Muscle of back (tissue), 11 donors: Measurements from ENCODE around the gene MAN2C1. TPM values are rescaled to one million over a fixed set of nuclear protein-coding genes. Genes with fewer than 3 reads are reported as not detected.
"Not testable (repeated sequence)": the region's sequence is repeated elsewhere in the genome, so short reads cannot be mapped to it uniquely, and the experiment has no call there.

Experiments used
- DNase-seq, 3 donors: peaks; one replicate each; pipeline versions ENCODE4 v3.0.0 to v3.0.0-alpha.2; 2013
- polyA plus RNA-seq, 10 donors: library from polyadenylated mRNA; unstranded; fragments of 120-200 nt; gene quantifications; one replicate each; pipeline ENCODE4 v1.2.1, GENCODE V29; 2013; ENCODE audit not compliant: insufficient read length in 10 of 10

MAN2C1 gene
- polyA plus RNA-seq, 10 donors: 63.2 to 190 (median 82.0) TPM

- no peak for DNase-seq
Measured at GRCh38 chr15:75361989-75362641, 6.3 kb downstream of the MAN2C1 start.

- DNase-seq: no peak
Measured at GRCh38 chr15:75361361-75361988, 6.9 kb downstream of the MAN2C1 start.

- DNase-seq: no peak
Measured at GRCh38 chr15:75360856-75361255, 7.6 kb downstream of the MAN2C1 start.

- DNase-seq: no peak
Measured at GRCh38 chr15:75360391-75360790, 8.0 kb downstream of the MAN2C1 start.

DNA sequence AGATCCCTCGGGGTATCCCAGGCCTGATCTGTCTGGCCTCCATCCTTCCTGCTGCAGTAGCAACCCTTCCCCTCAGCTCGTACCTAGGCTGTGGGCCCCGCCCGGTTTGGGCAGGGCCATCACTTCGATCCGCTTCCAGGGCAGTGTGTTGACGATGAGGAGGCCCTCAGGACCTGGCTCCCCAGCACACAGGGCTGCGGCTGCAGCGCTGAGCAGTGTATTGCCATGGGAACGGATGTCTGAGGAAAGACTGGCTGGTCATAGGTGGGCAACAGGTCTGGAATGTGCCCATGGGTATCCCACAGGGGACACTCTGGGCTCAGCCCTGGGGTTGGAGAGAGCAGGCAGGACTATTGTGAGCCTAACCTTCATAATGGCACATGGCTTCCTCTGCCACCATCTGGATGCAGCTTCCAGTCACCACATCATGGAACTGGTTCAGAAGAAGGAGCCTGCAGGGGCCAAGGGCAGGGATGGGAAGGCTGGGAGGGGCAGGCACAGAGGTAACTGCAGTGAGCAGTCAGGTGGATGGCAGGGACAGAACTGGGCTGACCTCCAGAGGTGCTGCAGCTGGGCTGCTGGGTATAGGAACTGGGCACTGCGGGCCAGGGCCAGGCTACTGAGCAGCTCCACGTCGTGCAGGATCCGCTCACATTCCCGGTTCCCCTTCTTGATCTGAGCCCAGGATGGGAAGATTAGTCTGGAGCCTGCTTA lies 8.7 kb downstream of the MAN2C1 start:
- no peak for DNase-seq

DNA sequence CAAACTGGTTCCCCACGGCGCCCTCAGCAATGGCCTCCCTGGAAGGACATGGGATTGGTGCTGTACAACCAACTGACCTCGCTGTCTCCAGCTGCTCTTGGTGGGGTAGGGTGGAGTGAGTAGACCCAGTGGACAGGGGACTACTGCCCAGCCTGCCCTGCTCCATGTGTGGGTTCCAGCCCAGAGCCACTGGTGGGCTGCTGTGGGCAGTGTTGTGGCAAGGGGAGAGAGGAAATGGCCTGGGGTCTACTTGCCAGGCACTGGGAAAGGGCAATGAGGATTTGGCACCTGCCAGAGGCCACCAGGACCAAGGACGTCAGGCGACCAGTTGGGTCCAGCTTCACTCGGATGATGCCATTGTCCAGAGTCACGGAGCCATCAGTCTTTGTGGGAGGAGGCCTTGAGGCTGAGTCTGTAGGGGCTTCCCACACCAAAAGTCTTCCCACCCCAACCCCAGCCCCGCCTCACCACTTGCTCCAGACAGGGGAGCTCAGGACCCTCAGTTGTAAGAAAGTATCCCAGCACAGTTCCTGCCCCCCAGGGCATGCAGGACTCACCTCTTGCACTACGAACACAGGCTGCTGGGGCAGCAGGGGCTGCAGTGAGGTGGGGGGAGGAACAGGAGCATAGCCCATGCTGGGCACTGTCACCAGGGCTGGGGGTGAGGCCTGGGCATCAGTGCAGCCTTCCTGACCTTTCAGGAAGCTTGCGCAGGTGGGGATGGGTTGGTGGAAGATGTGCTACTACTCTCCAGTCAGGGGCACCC lies 9.5 kb downstream of the MAN2C1 start:
- no peak for DNase-seq

GRCh38 chr15:75357976-75358673 lies 10.3 kb downstream of the MAN2C1 start:
- DNase-seq: no peak

GRCh38 chr15:75356517-75356916 lies 11.9 kb downstream of the MAN2C1 start:
- no peak for DNase-seq

- no peak for DNase-seq
Measured at GRCh38 chr15:75356006-75356405, 12.4 kb downstream of the MAN2C1 start.

GRCh38 chr15:75355369-75355768 lies 13.0 kb downstream of the MAN2C1 start:
- no peak for DNase-seq

DNA sequence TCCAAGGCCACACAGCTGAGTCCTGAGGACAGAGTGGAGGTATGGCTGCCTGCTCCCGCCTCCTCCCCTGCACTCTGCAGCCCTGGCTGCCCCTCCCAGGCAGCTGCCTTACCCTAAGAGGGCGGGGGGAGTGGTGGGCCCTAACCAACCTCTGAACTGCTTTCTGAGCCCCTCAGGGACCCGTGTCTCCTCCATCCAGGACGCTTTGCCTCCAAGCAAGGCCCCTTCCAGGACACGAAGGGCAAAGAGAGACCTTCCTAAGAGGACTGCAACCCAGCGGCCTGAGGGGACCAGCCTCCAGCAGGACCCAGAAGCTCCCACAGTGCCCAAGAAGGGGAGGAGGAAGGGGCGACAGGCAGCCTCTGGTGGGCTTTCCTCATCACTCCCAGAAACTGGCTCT lies 14.0 kb downstream of the MAN2C1 start:
- no peak for DNase-seq

- DNase-seq: no peak
Measured at GRCh38 chr15:75353604-75354003, 14.8 kb downstream of the MAN2C1 start.

GRCh38 chr15:75352186-75353080 lies 16.0 kb downstream of the MAN2C1 start:
- no peak for DNase-seq

GRCh38 chr15:75350601-75351361 lies 17.6 kb downstream of the MAN2C1 start:
- DNase-seq: no peak

GRCh38 chr15:75349851-75350588 lies 18.4 kb downstream of the MAN2C1 start:
- no peak for DNase-seq

GRCh38 chr15:75349351-75349669 lies 19.1 kb downstream of the MAN2C1 start:
- not testable (repeated sequence) for DNase-seq

GRCh38 chr15:75348562-75349350 lies 19.7 kb downstream of the MAN2C1 start:
- no peak for DNase-seq

DNA sequence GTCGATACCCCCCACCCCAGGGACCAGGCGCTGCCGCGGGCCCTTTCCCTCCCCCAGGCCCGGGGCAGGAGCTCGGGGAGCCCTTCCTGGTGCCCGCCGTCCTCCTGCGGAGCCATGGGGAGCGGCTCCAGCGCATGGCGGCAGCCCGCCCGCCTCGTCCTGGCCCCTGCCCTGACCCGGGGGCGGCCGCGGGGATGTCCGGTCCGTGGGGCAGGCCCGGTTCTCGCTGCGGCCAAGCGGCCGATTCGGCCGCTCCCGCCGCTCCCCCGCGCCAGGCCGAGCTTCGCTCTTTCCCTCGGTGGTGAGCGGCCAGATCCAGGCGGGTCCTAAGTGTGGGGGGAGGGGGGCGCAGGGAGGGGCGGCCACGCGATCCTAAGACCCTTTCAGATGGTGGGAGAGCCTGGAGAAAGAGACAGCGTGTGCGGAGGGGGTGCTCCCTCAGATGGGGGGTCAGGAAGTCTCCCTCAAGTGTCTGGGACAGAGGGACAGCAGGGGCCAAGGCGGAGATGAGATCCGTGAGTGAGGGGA lies 20.3 kb downstream of the MAN2C1 start:
- peak in 1 of 3 donors; percentile 59 for DNase-seq
